ENCODE data around the gene KLHL29. TPM values are rescaled to one million over a fixed set of nuclear protein-coding genes. Genes with fewer than 3 reads are reported as not detected.

The KLHL29 gene
- total RNA-seq, 3 donors from 2014 or later, result 2.6 to 13.0 (median 5.5) TPM

- no peak for ATAC-seq
- intact Hi-C loops (cut with DNase I, micrococcal nuclease), result no loop called here
- H3K36me3 ChIP-seq (ENCODE audit: low read depth), result no peaks in the 10 kb centered on the region
- no peaks in the 10 kb centered on the region for H3K4me1 ChIP-seq (ENCODE audit: low read depth)
- TF ChIP-seq CTCF (IDR thresholded peaks at IDR 0.05), result no peak
- no peak for DNase-seq
- H3K9me3 ChIP-seq, result no peaks in the 10 kb centered on the region
- H3K4me3 ChIP-seq, result no peak overlapping the region
These were observed 158.3 kb downstream of the KLHL29 start for GRCh38 chr2:23543302-23543701.

GRCh38 chr2:23543728-23544127 is 158.7 kb downstream of the KLHL29 start:
- no peak for ATAC-seq
- DNase-seq, result no peak
- intact Hi-C loops (cut with DNase I, micrococcal nuclease), result no loop called here
- Histone ChIP-seq H3K9me3 (no peaks in the 10 kb centered on the region), H3K4me1 (ENCODE audit: low read depth) (no peaks in the 10 kb centered on the region), H3K36me3 (ENCODE audit: low read depth) (no peaks in the 10 kb centered on the region), H3K4me3 (no peak overlapping the region)
- TF ChIP-seq CTCF (IDR thresholded peaks at IDR 0.05), result no peak

- H3K4me1 ChIP-seq (ENCODE audit: low read depth), result peaks cover 2% of the 10 kb centered on the region
- ATAC-seq, result no peak
- no peak for TF ChIP-seq CTCF (IDR thresholded peaks at IDR 0.05)
- H3K36me3 ChIP-seq (ENCODE audit: low read depth), result no peaks in the 10 kb centered on the region
- no peak for DNase-seq
- intact Hi-C loops (cut with DNase I, micrococcal nuclease), result no loop called here
- no peaks in the 10 kb centered on the region for H3K9me3 ChIP-seq
- H3K4me3 ChIP-seq, result no peak overlapping the region
These were observed 159.8 kb downstream of the KLHL29 start for GRCh38 chr2:23544589-23545295.

- no peaks in the 10 kb centered on the region for H3K36me3 ChIP-seq (ENCODE audit: low read depth)
- H3K9me3 ChIP-seq, result no peaks in the 10 kb centered on the region
- no peak for DNase-seq
- no peak overlapping the region for H3K4me3 ChIP-seq
- TF ChIP-seq CTCF (IDR thresholded peaks at IDR 0.05), result no peak
- intact Hi-C loops (cut with DNase I, micrococcal nuclease), result no loop called here
- no peak for ATAC-seq
- peaks cover 2% of the 10 kb centered on the region for H3K4me1 ChIP-seq (ENCODE audit: low read depth)
These were observed 160.4 kb downstream of the KLHL29 start for GRCh38 chr2:23545396-23545795.

- no peak for TF ChIP-seq CTCF (IDR thresholded peaks at IDR 0.05)
- intact Hi-C loops (cut with DNase I, micrococcal nuclease), result no loop called here
- Histone ChIP-seq H3K4me1 (ENCODE audit: low read depth) (peaks cover 2% of the 10 kb centered on the region), H3K4me3 (no peak overlapping the region), H3K36me3 (ENCODE audit: low read depth) (no peaks in the 10 kb centered on the region), H3K9me3 (no peaks in the 10 kb centered on the region)
- no peak for ATAC-seq
- DNase-seq, result no peak
These were observed 160.8 kb downstream of the KLHL29 start for GRCh38 chr2:23545811-23546210.

GRCh38 chr2:23546913-23547312 is 161.9 kb downstream of the KLHL29 start:
- DNase-seq (no peak), ATAC-seq (no peak)
- Histone ChIP-seq H3K4me3 (no peak overlapping the region), H3K4me1 (ENCODE audit: low read depth) (peaks cover 2% of the 10 kb centered on the region), H3K9me3 (no peaks in the 10 kb centered on the region), H3K36me3 (ENCODE audit: low read depth) (no peaks in the 10 kb centered on the region)
- intact Hi-C loops (cut with DNase I, micrococcal nuclease), result no loop called here
- no peak for TF ChIP-seq CTCF (IDR thresholded peaks at IDR 0.05)
